Coronary artery (tissue), 2 donors: Measurements from ENCODE around the gene ARHGEF33.

Experiments used
- DNase-seq: peaks from one replicate; pipeline ENCODE4 v3.0.0-alpha.2; 2017; ENCODE audit warnings: low spot score
- H3K27ac ChIP-seq, 2 donors: fragments of 200-600 bp; sonication (generic); one replicate each; pipeline ENCODE4 v1.5.1; 2016 to 2019
- H3K4me3 ChIP-seq: fragments of 200-600 bp; sonication (generic); 2 replicates; pipeline ENCODE4 v1.5.1; 2016; ENCODE audit warnings: mild to moderate bottlenecking, moderate library complexity
- CTCF ChIP-seq: fragments of 200-600 bp; sonication (generic); IDR thresholded peaks from one replicate; pipeline ENCODE4 v1.5.1; 2019; ENCODE audit warnings: antibody characterized with exemption

ARHGEF33 gene

GRCh38 chr2:38889575-38889974 lies at the start of gene ARHGEF33:
Gene ARHGEF33 (plus strand): TSS chr2:38889875. CDS start chr2:38919448, 29,573 bp downstream.
- no peak for TF ChIP-seq CTCF
- no peak within 1 kb of the TSS for H3K27ac ChIP-seq
- no peak within 1 kb of the TSS for H3K4me3 ChIP-seq
- no peak for DNase-seq

GRCh38 chr2:38850045-38850444 lies 39.6 kb upstream of the ARHGEF33 start:
- Histone ChIP-seq H3K4me3 (no peak overlapping the region), H3K27ac (no peak overlapping the region)
- TF ChIP-seq CTCF: no peak
- no peak for DNase-seq

GRCh38 chr2:38856165-38856564 lies 33.5 kb upstream of the ARHGEF33 start:
- H3K4me3 ChIP-seq: no peak overlapping the region
- H3K27ac ChIP-seq: no peak overlapping the region
- DNase-seq: no peak
- no peak for TF ChIP-seq CTCF

GRCh38 chr2:38862476-38862875 lies 27.2 kb upstream of the ARHGEF33 start:
- DNase-seq: no peak
- Histone ChIP-seq H3K27ac (no peak overlapping the region), H3K4me3 (no peak overlapping the region)
- no peak for TF ChIP-seq CTCF

GRCh38 chr2:38863061-38863695 lies 26.5 kb upstream of the ARHGEF33 start:
- Histone ChIP-seq H3K27ac (no peak overlapping the region), H3K4me3 (no peak overlapping the region)
- no peak for DNase-seq
- no peak for TF ChIP-seq CTCF

- DNase-seq: no peak
These were observed 22.8 kb upstream of the ARHGEF33 start for GRCh38 chr2:38866773-38867443.

More at GRCh38 chr2:38866773-38867443, 22.8 kb upstream of the ARHGEF33 start:
- no peak overlapping the region for H3K4me3 ChIP-seq
- no peak overlapping the region for H3K27ac ChIP-seq
- no peak for TF ChIP-seq CTCF
